ENCODE measurements around the gene AGK.
"Not testable (repeated sequence)": the region's sequence is repeated elsewhere in the genome, so short reads cannot be mapped to it uniquely, and the experiment has no call there.

Gene AGK

GRCh38 chr7:141557360-141557759 lies 6.2 kb downstream of the AGK start:
- Histone ChIP-seq H3K4me3 (ENCODE audit: low read length in 2 of 2) (no peak overlapping the region), H3K4me1 (ENCODE audit: control insufficient read depth, insufficient read depth, low read length) (no peaks in the 10 kb centered on the region), H3K27me3 (ENCODE audit: control insufficient read depth in 1 of 2, insufficient read depth in 2 of 2, low read length in 2 of 2) (no peaks in the 10 kb centered on the region), H3K9ac (ENCODE audit: low read length in 2 of 2) (no peak overlapping the region), H3K36me3 (ENCODE audit: control insufficient read depth in 2 of 2, insufficient read depth in 2 of 2, low read length in 2 of 2) (peaks cover 2 to 5% of the 10 kb centered on the region in 2 donors), H3K27ac (ENCODE audit: low read length) (no peak overlapping the region), H3K9me3 (ENCODE audit: control insufficient read depth in 2 of 2, low read length in 2 of 2) (no peaks in the 10 kb centered on the region)

GRCh38 chr7:141557831-141558531 lies 6.8 kb downstream of the AGK start:
- H3K4me3 ChIP-seq (ENCODE audit: low read length in 2 of 2); H3K4me1 ChIP-seq (ENCODE audit: control insufficient read depth, insufficient read depth, low read length); H3K36me3 ChIP-seq (ENCODE audit: control insufficient read depth in 2 of 2, insufficient read depth in 2 of 2, low read length in 2 of 2); H3K27ac ChIP-seq (ENCODE audit: low read length); H3K27me3 ChIP-seq (ENCODE audit: control insufficient read depth in 1 of 2, insufficient read depth in 2 of 2, low read length in 2 of 2); H3K9ac ChIP-seq (ENCODE audit: low read length in 2 of 2); H3K9me3 ChIP-seq (ENCODE audit: control insufficient read depth in 2 of 2, low read length in 2 of 2): not testable (repeated sequence)

GRCh38 chr7:141558544-141559183 lies 7.5 kb downstream of the AGK start:
- Histone ChIP-seq H3K27me3 (ENCODE audit: control insufficient read depth in 1 of 2, insufficient read depth in 2 of 2, low read length in 2 of 2) (no peaks in the 10 kb centered on the region), H3K9ac (ENCODE audit: low read length in 2 of 2) (no peak overlapping the region), H3K9me3 (ENCODE audit: control insufficient read depth in 2 of 2, low read length in 2 of 2) (no peaks in the 10 kb centered on the region), H3K4me3 (ENCODE audit: low read length in 2 of 2) (no peak overlapping the region), H3K27ac (ENCODE audit: low read length) (no peak overlapping the region), H3K36me3 (ENCODE audit: control insufficient read depth in 2 of 2, insufficient read depth in 2 of 2, low read length in 2 of 2) (peaks cover 5 to 7% of the 10 kb centered on the region in 2 donors), H3K4me1 (ENCODE audit: control insufficient read depth, insufficient read depth, low read length) (no peaks in the 10 kb centered on the region)

- no peaks in the 10 kb centered on the region for H3K27me3 ChIP-seq (ENCODE audit: control insufficient read depth in 1 of 2, insufficient read depth in 2 of 2, low read length in 2 of 2)
- no peak overlapping the region for H3K27ac ChIP-seq (ENCODE audit: low read length)
- H3K4me1 ChIP-seq (ENCODE audit: control insufficient read depth, insufficient read depth, low read length): no peaks in the 10 kb centered on the region
- no peak overlapping the region for H3K9ac ChIP-seq (ENCODE audit: low read length in 2 of 2)
- H3K4me3 ChIP-seq (ENCODE audit: low read length in 2 of 2): no peak overlapping the region
- H3K9me3 ChIP-seq (ENCODE audit: control insufficient read depth in 2 of 2, low read length in 2 of 2): no peaks in the 10 kb centered on the region
- peaks cover 9 to 10% of the 10 kb centered on the region in 2 donors for H3K36me3 ChIP-seq (ENCODE audit: control insufficient read depth in 2 of 2, insufficient read depth in 2 of 2, low read length in 2 of 2)
These were observed 8.8 kb downstream of the AGK start for GRCh38 chr7:141559961-141560360.

- H3K9ac ChIP-seq (ENCODE audit: low read length in 2 of 2): no peak overlapping the region
- H3K9me3 ChIP-seq (ENCODE audit: control insufficient read depth in 2 of 2, low read length in 2 of 2): no peaks in the 10 kb centered on the region
- H3K36me3 ChIP-seq (ENCODE audit: control insufficient read depth in 2 of 2, insufficient read depth in 2 of 2, low read length in 2 of 2): peaks cover 12% of the 10 kb centered on the region in 2 donors
- H3K27ac ChIP-seq (ENCODE audit: low read length): no peak overlapping the region
- H3K27me3 ChIP-seq (ENCODE audit: control insufficient read depth in 1 of 2, insufficient read depth in 2 of 2, low read length in 2 of 2): no peaks in the 10 kb centered on the region
- H3K4me1 ChIP-seq (ENCODE audit: control insufficient read depth, insufficient read depth, low read length): no peaks in the 10 kb centered on the region
- H3K4me3 ChIP-seq (ENCODE audit: low read length in 2 of 2): no peak overlapping the region
These were observed 10.8 kb downstream of the AGK start for GRCh38 chr7:141562036-141562435.

GRCh38 chr7:141562543-141562942 lies 11.3 kb downstream of the AGK start:
- Histone ChIP-seq H3K9ac (ENCODE audit: low read length in 2 of 2) (no peak overlapping the region), H3K4me3 (ENCODE audit: low read length in 2 of 2) (no peak overlapping the region), H3K27me3 (ENCODE audit: control insufficient read depth in 1 of 2, insufficient read depth in 2 of 2, low read length in 2 of 2) (no peaks in the 10 kb centered on the region), H3K4me1 (ENCODE audit: control insufficient read depth, insufficient read depth, low read length) (no peaks in the 10 kb centered on the region), H3K9me3 (ENCODE audit: control insufficient read depth in 2 of 2, low read length in 2 of 2) (no peaks in the 10 kb centered on the region), H3K36me3 (ENCODE audit: control insufficient read depth in 2 of 2, insufficient read depth in 2 of 2, low read length in 2 of 2) (peaks cover 12% of the 10 kb centered on the region in 2 donors), H3K27ac (ENCODE audit: low read length) (no peak overlapping the region)

GRCh38 chr7:141562972-141563371 lies 11.8 kb downstream of the AGK start:
- H3K9me3 ChIP-seq (ENCODE audit: control insufficient read depth in 2 of 2, low read length in 2 of 2): no peaks in the 10 kb centered on the region

GRCh38 chr7:141563956-141564623 lies 12.9 kb downstream of the AGK start:
- H3K27ac ChIP-seq (ENCODE audit: low read length): no peak overlapping the region

More at GRCh38 chr7:141562972-141563371, 11.8 kb downstream of the AGK start:
- Histone ChIP-seq H3K4me1 (ENCODE audit: control insufficient read depth, insufficient read depth, low read length) (no peaks in the 10 kb centered on the region), H3K27ac (ENCODE audit: low read length) (no peak overlapping the region), H3K4me3 (ENCODE audit: low read length in 2 of 2) (no peak overlapping the region), H3K27me3 (ENCODE audit: control insufficient read depth in 1 of 2, insufficient read depth in 2 of 2, low read length in 2 of 2) (no peaks in the 10 kb centered on the region), H3K9ac (ENCODE audit: low read length in 2 of 2) (no peak overlapping the region), H3K36me3 (ENCODE audit: control insufficient read depth in 2 of 2, insufficient read depth in 2 of 2, low read length in 2 of 2) (peaks cover 12% of the 10 kb centered on the region in 2 donors)

GRCh38 chr7:141567432-141567831 lies 16.2 kb downstream of the AGK start:
- Histone ChIP-seq H3K9ac (ENCODE audit: low read length in 2 of 2) (no peak overlapping the region), H3K4me1 (ENCODE audit: control insufficient read depth, insufficient read depth, low read length) (no peaks in the 10 kb centered on the region), H3K27me3 (ENCODE audit: control insufficient read depth in 1 of 2, insufficient read depth in 2 of 2, low read length in 2 of 2) (no peaks in the 10 kb centered on the region), H3K36me3 (ENCODE audit: control insufficient read depth in 2 of 2, insufficient read depth in 2 of 2, low read length in 2 of 2) (peaks cover 12% of the 10 kb centered on the region in 2 donors), H3K4me3 (ENCODE audit: low read length in 2 of 2) (no peak overlapping the region), H3K27ac (ENCODE audit: low read length) (no peak overlapping the region), H3K9me3 (ENCODE audit: control insufficient read depth in 2 of 2, low read length in 2 of 2) (no peaks in the 10 kb centered on the region)

More at GRCh38 chr7:141563956-141564623, 12.9 kb downstream of the AGK start:
- no peaks in the 10 kb centered on the region for H3K9me3 ChIP-seq (ENCODE audit: control insufficient read depth in 2 of 2, low read length in 2 of 2)
- no peak overlapping the region for H3K4me3 ChIP-seq (ENCODE audit: low read length in 2 of 2)
- no peak overlapping the region for H3K9ac ChIP-seq (ENCODE audit: low read length in 2 of 2)
- H3K4me1 ChIP-seq (ENCODE audit: control insufficient read depth, insufficient read depth, low read length): no peaks in the 10 kb centered on the region
- H3K36me3 ChIP-seq (ENCODE audit: control insufficient read depth in 2 of 2, insufficient read depth in 2 of 2, low read length in 2 of 2): peaks cover 12% of the 10 kb centered on the region in 2 donors
- H3K27me3 ChIP-seq (ENCODE audit: control insufficient read depth in 1 of 2, insufficient read depth in 2 of 2, low read length in 2 of 2): no peaks in the 10 kb centered on the region

- H3K4me1 ChIP-seq (ENCODE audit: control insufficient read depth, insufficient read depth, low read length): no peaks in the 10 kb centered on the region
- H3K9ac ChIP-seq (ENCODE audit: low read length in 2 of 2): no peak overlapping the region
- no peaks in the 10 kb centered on the region for H3K9me3 ChIP-seq (ENCODE audit: control insufficient read depth in 2 of 2, low read length in 2 of 2)
- peaks cover 8 to 12% of the 10 kb centered on the region in 2 donors for H3K36me3 ChIP-seq (ENCODE audit: control insufficient read depth in 2 of 2, insufficient read depth in 2 of 2, low read length in 2 of 2)
- H3K27me3 ChIP-seq (ENCODE audit: control insufficient read depth in 1 of 2, insufficient read depth in 2 of 2, low read length in 2 of 2): no peaks in the 10 kb centered on the region
- H3K4me3 ChIP-seq (ENCODE audit: low read length in 2 of 2): no peak overlapping the region
- H3K27ac ChIP-seq (ENCODE audit: low read length): no peak overlapping the region
These were observed 17.0 kb downstream of the AGK start for GRCh38 chr7:141568227-141568626.
